ENCODE results near the gene TPK1. TPM values are rescaled to one million over a fixed set of nuclear protein-coding genes. Genes with fewer than 3 reads are reported as not detected.

TPK1 gene
- total RNA-seq, 2 donors from 2014 or later, result 19.9 to 20.6 TPM

DNA sequence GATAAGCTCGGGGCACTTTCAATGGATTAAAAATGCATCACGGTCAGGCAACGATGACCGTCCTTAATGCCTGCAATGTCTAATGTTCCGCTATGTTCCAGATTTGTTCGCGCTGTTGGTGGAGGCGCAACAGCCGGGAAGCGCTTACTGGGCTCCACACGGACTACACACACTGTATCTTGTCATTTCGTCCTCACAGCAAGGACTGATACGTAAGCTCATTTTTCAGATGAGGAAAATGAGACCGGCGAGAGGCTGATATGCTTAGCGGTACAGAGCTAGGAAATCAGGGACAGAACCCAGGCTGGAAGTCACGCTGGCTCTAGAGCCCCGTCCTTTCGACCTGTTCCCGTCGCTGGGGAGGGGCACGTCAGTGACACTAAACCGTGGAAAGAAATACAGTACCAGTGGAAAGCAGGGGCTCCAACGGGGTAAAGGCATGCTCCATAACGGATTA, 670 bp downstream of the TPK1 start:
- peaks cover 20% of the 10 kb centered on the region for H3K4me1 Mint-ChIP-seq
- peak overlapping the region; percentile 95 for H3K27ac Mint-ChIP-seq
- peak; percentile 49 for ATAC-seq (replicated peaks)
- peaks cover 13% of the 10 kb centered on the region for H3K9me3 Mint-ChIP-seq
- peak overlapping the region; percentile 94 for H3K4me3 Mint-ChIP-seq
- peaks cover 5% of the 10 kb centered on the region for H3K36me3 Mint-ChIP-seq (ENCODE audit: low read depth)
- no peaks in the 10 kb centered on the region for H3K27me3 Mint-ChIP-seq

DNA sequence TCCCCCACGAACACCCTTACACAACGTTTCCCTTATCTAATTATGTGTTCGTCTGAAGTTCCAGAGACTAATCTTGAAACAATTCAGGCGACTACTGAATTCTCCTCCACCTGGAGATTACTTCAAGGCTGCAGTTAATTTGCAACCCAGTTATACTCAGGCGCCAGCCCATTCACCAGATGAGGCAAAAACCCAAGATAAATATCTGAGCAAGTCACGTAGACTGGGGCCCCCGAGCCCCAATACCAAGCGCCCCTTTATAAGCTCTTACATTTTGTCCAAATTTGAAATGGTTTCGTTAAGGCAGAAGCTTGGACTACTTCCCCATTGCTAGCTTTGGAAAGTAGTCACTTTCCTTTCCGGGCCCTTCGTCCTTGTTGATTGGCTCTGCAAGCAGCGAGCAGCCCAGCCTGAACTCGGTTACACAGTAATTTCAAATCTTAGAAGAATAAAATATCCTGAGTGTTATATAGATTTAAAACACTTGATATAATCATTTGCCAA, 1.2 kb downstream of the TPK1 start:
- ATAC-seq (replicated peaks), result peak; percentile 22
- H3K36me3 Mint-ChIP-seq (ENCODE audit: low read depth), result peaks cover 5% of the 10 kb centered on the region

DNA sequence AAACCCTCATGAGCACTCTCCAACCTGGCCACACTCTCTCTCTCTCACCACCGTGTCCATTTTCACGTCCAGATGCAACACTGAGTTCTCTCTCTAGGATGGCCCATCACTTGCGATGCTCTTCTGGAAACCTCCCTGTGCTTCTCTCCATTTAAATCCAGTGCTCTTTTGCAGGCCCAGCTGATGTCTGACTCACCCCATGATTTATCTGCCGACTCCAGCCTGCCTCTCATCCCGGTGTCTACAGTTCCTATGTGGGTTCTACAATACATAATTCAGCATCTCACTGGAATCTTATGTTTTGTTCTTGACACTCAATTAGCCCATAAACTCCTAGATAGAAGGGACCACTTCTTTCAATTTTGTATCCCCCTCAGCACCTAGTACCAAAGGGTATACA, 5.0 kb downstream of the TPK1 start:
- ATAC-seq (replicated peaks), result no peak
- Mint-ChIP-seq H3K9me3 (no peaks in the 10 kb centered on the region), H3K4me1 (peaks cover 28% of the 10 kb centered on the region), H3K4me3 (peak overlapping the region; percentile 19), H3K36me3 (ENCODE audit: low read depth) (peaks cover 5% of the 10 kb centered on the region), H3K27ac (peak overlapping the region; percentile 16), H3K27me3 (no peaks in the 10 kb centered on the region)

More for the DNA sequence above, 1.2 kb downstream of the TPK1 start:
- H3K4me3 Mint-ChIP-seq, result peak overlapping the region; percentile 94
- peak overlapping the region; percentile 95 for H3K27ac Mint-ChIP-seq
- H3K4me1 Mint-ChIP-seq, result peaks cover 23% of the 10 kb centered on the region
- H3K9me3 Mint-ChIP-seq, result peaks cover 9% of the 10 kb centered on the region
- no peaks in the 10 kb centered on the region for H3K27me3 Mint-ChIP-seq

GRCh38 chr7:144830024-144830785, 5.6 kb downstream of the TPK1 start:
- Mint-ChIP-seq H3K4me1 (peaks cover 28% of the 10 kb centered on the region), H3K36me3 (ENCODE audit: low read depth) (peaks cover 3% of the 10 kb centered on the region), H3K9me3 (no peaks in the 10 kb centered on the region), H3K27ac (peak overlapping the region; percentile 46), H3K4me3 (peak overlapping the region; percentile 37), H3K27me3 (no peaks in the 10 kb centered on the region)
- peak; percentile 73 for ATAC-seq (replicated peaks)

GRCh38 chr7:144827621-144828020, 8.2 kb downstream of the TPK1 start:
- H3K4me3 Mint-ChIP-seq, result no peak overlapping the region
- no peaks in the 10 kb centered on the region for H3K27me3 Mint-ChIP-seq
- no peaks in the 10 kb centered on the region for H3K9me3 Mint-ChIP-seq
- H3K27ac Mint-ChIP-seq, result no peak overlapping the region
- peaks cover 25% of the 10 kb centered on the region for H3K4me1 Mint-ChIP-seq
- no peaks in the 10 kb centered on the region for H3K36me3 Mint-ChIP-seq (ENCODE audit: low read depth)
- ATAC-seq (replicated peaks), result no peak

GRCh38 chr7:144826208-144826607, 9.6 kb downstream of the TPK1 start:
- peaks cover 35% of the 10 kb centered on the region for H3K4me1 Mint-ChIP-seq
- H3K4me3 Mint-ChIP-seq, result no peak overlapping the region
- H3K27ac Mint-ChIP-seq, result no peak overlapping the region
- H3K36me3 Mint-ChIP-seq (ENCODE audit: low read depth), result peaks cover 2% of the 10 kb centered on the region
- no peaks in the 10 kb centered on the region for H3K27me3 Mint-ChIP-seq
- ATAC-seq (replicated peaks), result no peak
- H3K9me3 Mint-ChIP-seq, result no peaks in the 10 kb centered on the region

- Mint-ChIP-seq H3K4me1 (peaks cover 41% of the 10 kb centered on the region), H3K27me3 (no peaks in the 10 kb centered on the region), H3K9me3 (no peaks in the 10 kb centered on the region), H3K4me3 (no peak overlapping the region), H3K27ac (peak overlapping the region; percentile 92), H3K36me3 (ENCODE audit: low read depth) (peaks cover 7% of the 10 kb centered on the region)
- no peak for ATAC-seq (replicated peaks)
These were observed 11.5 kb downstream of the TPK1 start for GRCh38 chr7:144824360-144824759.

- Mint-ChIP-seq H3K36me3 (ENCODE audit: low read depth) (peaks cover 7% of the 10 kb centered on the region), H3K27ac (peak overlapping the region; percentile 92), H3K4me3 (peak overlapping the region; percentile 69), H3K4me1 (peaks cover 54% of the 10 kb centered on the region), H3K9me3 (no peaks in the 10 kb centered on the region), H3K27me3 (no peaks in the 10 kb centered on the region)
- ATAC-seq (replicated peaks), result no peak
These were observed 13.6 kb downstream of the TPK1 start for GRCh38 chr7:144822223-144822622.

DNA sequence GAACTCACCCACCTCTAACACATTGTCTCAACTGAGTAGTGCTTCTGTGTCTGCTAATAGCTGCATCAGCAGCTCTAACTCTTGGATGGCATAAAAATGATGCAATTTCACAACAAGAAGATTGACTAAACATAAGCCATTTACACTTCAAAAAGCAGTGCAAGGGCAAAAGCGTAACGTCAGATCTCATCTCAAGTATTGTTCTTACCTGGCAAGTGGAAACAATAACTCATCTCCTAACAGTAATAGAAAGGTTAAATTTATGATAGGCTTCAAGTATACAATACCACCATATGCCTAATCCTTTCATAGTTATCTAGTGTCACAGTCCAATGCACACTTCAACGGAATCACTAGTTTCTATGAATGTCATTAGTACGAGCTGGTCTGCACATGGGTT, 14.8 kb downstream of the TPK1 start:
- no peaks in the 10 kb centered on the region for H3K27me3 Mint-ChIP-seq
- H3K36me3 Mint-ChIP-seq (ENCODE audit: low read depth), result peaks cover 7% of the 10 kb centered on the region
- H3K9me3 Mint-ChIP-seq, result no peaks in the 10 kb centered on the region
- peak overlapping the region; percentile 92 for H3K27ac Mint-ChIP-seq
- peaks cover 54% of the 10 kb centered on the region for H3K4me1 Mint-ChIP-seq
- ATAC-seq (replicated peaks), result peak; percentile 84
- H3K4me3 Mint-ChIP-seq, result peak overlapping the region; percentile 69

GRCh38 chr7:144820552-144820951, 15.3 kb downstream of the TPK1 start:
- H3K27me3 Mint-ChIP-seq, result no peaks in the 10 kb centered on the region
- peak; percentile 57 for ATAC-seq (replicated peaks)
- peaks cover 7% of the 10 kb centered on the region for H3K36me3 Mint-ChIP-seq (ENCODE audit: low read depth)
- H3K9me3 Mint-ChIP-seq, result no peaks in the 10 kb centered on the region
- H3K4me1 Mint-ChIP-seq, result peaks cover 54% of the 10 kb centered on the region
- peak overlapping the region; percentile 69 for H3K4me3 Mint-ChIP-seq
- peak overlapping the region; percentile 92 for H3K27ac Mint-ChIP-seq

GRCh38 chr7:144819566-144819965, 16.3 kb downstream of the TPK1 start:
- ATAC-seq (replicated peaks), result no peak
- H3K4me3 Mint-ChIP-seq, result peak overlapping the region; percentile 69
- H3K4me1 Mint-ChIP-seq, result peaks cover 54% of the 10 kb centered on the region
- peaks cover 7% of the 10 kb centered on the region for H3K36me3 Mint-ChIP-seq (ENCODE audit: low read depth)
- no peaks in the 10 kb centered on the region for H3K9me3 Mint-ChIP-seq
- H3K27ac Mint-ChIP-seq, result peak overlapping the region; percentile 92
- H3K27me3 Mint-ChIP-seq, result no peaks in the 10 kb centered on the region

GRCh38 chr7:144818511-144818910, 17.3 kb downstream of the TPK1 start:
- Mint-ChIP-seq H3K27me3 (no peaks in the 10 kb centered on the region), H3K9me3 (no peaks in the 10 kb centered on the region), H3K4me1 (peaks cover 52% of the 10 kb centered on the region), H3K36me3 (ENCODE audit: low read depth) (peaks cover 7% of the 10 kb centered on the region), H3K27ac (peak overlapping the region; percentile 92), H3K4me3 (peak overlapping the region; percentile 69)
- peak; percentile 46 for ATAC-seq (replicated peaks)

GRCh38 chr7:144817001-144817400, 18.9 kb downstream of the TPK1 start:
- H3K4me1 Mint-ChIP-seq, result peaks cover 43% of the 10 kb centered on the region
- H3K27ac Mint-ChIP-seq, result no peak overlapping the region
- no peak for ATAC-seq (replicated peaks)
- peaks cover 7% of the 10 kb centered on the region for H3K36me3 Mint-ChIP-seq (ENCODE audit: low read depth)
- H3K27me3 Mint-ChIP-seq, result no peaks in the 10 kb centered on the region
- H3K9me3 Mint-ChIP-seq, result no peaks in the 10 kb centered on the region
- H3K4me3 Mint-ChIP-seq, result no peak overlapping the region

- H3K27ac Mint-ChIP-seq, result no peak overlapping the region
- no peaks in the 10 kb centered on the region for H3K36me3 Mint-ChIP-seq (ENCODE audit: low read depth)
- no peaks in the 10 kb centered on the region for H3K27me3 Mint-ChIP-seq
- peaks cover 33% of the 10 kb centered on the region for H3K4me1 Mint-ChIP-seq
- H3K4me3 Mint-ChIP-seq, result no peak overlapping the region
- no peaks in the 10 kb centered on the region for H3K9me3 Mint-ChIP-seq
- no peak for ATAC-seq (replicated peaks)
These were observed 21.6 kb downstream of the TPK1 start for GRCh38 chr7:144814299-144814698.
